PC-9 (cell line): ENCODE results near the gene AFF4. TPM values are rescaled to one million over a fixed set of nuclear protein-coding genes. Genes with fewer than 3 reads are reported as not detected.

Experiments used
- BruUV-seq: library from RNA; stranded (reverse); fragments of 400-500 nt; replicated peaks from 2 replicates; lab custom pipeline; 2021; lab: Mats Ljungman, UMichigan
- CTCF ChIA-PET: fragments of 300-600 bp; sonication (Branson Sonifier 250); formaldehyde crosslinking; loops from one replicate; lab custom pipeline; 2022; ENCODE audit warnings: antibody characterized with exemption; lab: Charles Lee
- POLR2A ChIA-PET: fragments of 300-600 bp; sonication (Branson Sonifier 250); formaldehyde crosslinking; loops from one replicate; lab custom pipeline; 2022; ENCODE audit warnings: antibody characterized with exemption; ENCODE audit not compliant: unreplicated experiment; lab: Charles Lee
- DNase-seq, 2 experiments: peaks; one replicate each; pipeline versions ENCODE4 v3.0.0 to v3.0.0-alpha.2; 2015 to 2022; ENCODE audit warnings: mixed read lengths in 1 of 2
- H2AFZ ChIP-seq: fragments of 200-600 bp; sonication (generic); 2 replicates; pipeline ENCODE4 v1.8.1; 2017; ENCODE audit warnings: antibody characterized with exemption
- H3F3A ChIP-seq: fragments of 200-600 bp; sonication (generic); 2 replicates; pipeline ENCODE4 v1.8.1; 2017; ENCODE audit warnings: antibody characterized with exemption, mild to moderate bottlenecking, low read depth; ENCODE audit not compliant: insufficient read depth
- H3K27ac ChIP-seq: fragments of 200-600 bp; sonication (generic); 2 replicates; pipeline ENCODE4 v1.6.1; 2016; ENCODE audit warnings: mixed run types
- H3K27me3 ChIP-seq: fragments of 200-600 bp; sonication (generic); 2 replicates; pipeline ENCODE4 v1.6.1; 2016; ENCODE audit warnings: low read depth, mixed run types; ENCODE audit not compliant: insufficient read depth
- H3K36me3 ChIP-seq: fragments of 200-600 bp; sonication (generic); 2 replicates; pipeline ENCODE4 v1.6.1; 2016; ENCODE audit warnings: low read depth, mixed run types
- H3K4me1 ChIP-seq: fragments of 200-600 bp; sonication (generic); replicated peaks from 2 replicates; pipeline ENCODE4 v1.6.1; 2016; ENCODE audit warnings: mixed run types; ENCODE audit not compliant: insufficient read depth
- H3K4me2 ChIP-seq: fragments of 200-600 bp; sonication (generic); 2 replicates; pipeline ENCODE4 v1.6.1; 2017; ENCODE audit warnings: mixed run types
- H3K4me3 ChIP-seq: fragments of 200-600 bp; sonication (generic); 2 replicates; pipeline ENCODE4 v1.6.1; 2016; ENCODE audit warnings: mixed run types
- H3K79me2 ChIP-seq: fragments of 200-600 bp; sonication (generic); 2 replicates; pipeline ENCODE4 v1.6.1; 2017; ENCODE audit warnings: low read depth, mixed run types
- H3K9me2 ChIP-seq: fragments of 200-600 bp; sonication (generic); 2 replicates; pipeline ENCODE4 v1.8.1; 2017; ENCODE audit warnings: mild to moderate bottlenecking; ENCODE audit not compliant: insufficient read depth
- H3K9me3 ChIP-seq: fragments of 200-600 bp; sonication (generic); 2 replicates; pipeline ENCODE4 v1.8.1; 2016; ENCODE audit warnings: low read depth; ENCODE audit not compliant: insufficient read depth
- H4K20me1 ChIP-seq: fragments of 200-600 bp; sonication (generic); 2 replicates; pipeline ENCODE4 v1.8.1; 2017; ENCODE audit not compliant: insufficient read depth
- CTCF ChIP-seq: fragments of 200-600 bp; sonication (generic); conservative IDR thresholded peaks from 2 replicates; pipeline ENCODE4 v1.6.1; 2017; ENCODE audit warnings: mixed run types, antibody characterized with exemption, mild to moderate bottlenecking, moderate library complexity
- EZH2 ChIP-seq: fragments of 200-600 bp; sonication (generic); IDR thresholded peaks from 2 replicates; pipeline ENCODE4 v1.8.0; 2017; ENCODE audit warnings: antibody characterized with exemption, low read depth
- intact Hi-C: fragments of 100-400 bp; cut with micrococcal nuclease; formaldehyde crosslinking; loops from one replicate; pipeline ENCODE4 v1.10.0; 2022; ENCODE audit not compliant: unreplicated experiment
- total RNA-seq: library from RNA; stranded (reverse); gene quantifications from 2 replicates; pipeline ENCODE4 v1.2.3, GENCODE V29; 2021

Gene AFF4
- total RNA-seq, 1 experiment from 2014 or later = 59.5 TPM

GRCh38 chr5:132952829-132953228, 10.6 kb downstream of the AFF4 start:
- ChIA-PET CTCF (interaction anchor here (1.1 kb wide), 1 partner anchor 9 kb away, joined by 3 read pairs; no protein-coding TSS in a partner anchor), POLR2A (interaction anchor here (0.6 kb wide), 1 partner anchor 384 kb away, joined by 8 read pairs; no protein-coding TSS in a partner anchor)
- Histone ChIP-seq H3K4me1 (peaks cover 7% of the 10 kb centered on the region; the same call in 1 of the 2 replicates), H3K79me2 (peaks cover 92% of the 10 kb centered on the region), H3K9me3 (no peaks in the 10 kb centered on the region), H3K36me3 (peaks cover 12% of the 10 kb centered on the region), H3K27ac (no peak overlapping the region), H3K4me2 (no peak overlapping the region), H3K4me3 (no peak overlapping the region), H3K9me2 (no peaks in the 10 kb centered on the region), H2AFZ (no peak overlapping the region), H3F3A (peaks cover 14% of the 10 kb centered on the region; the same call in 1 of the 2 replicates), H4K20me1 (peaks cover 64% of the 10 kb centered on the region), H3K27me3 (no peaks in the 10 kb centered on the region)
- BruUV-seq = no TSS peak
- TF ChIP-seq EZH2 = no peak
- no peak for TF ChIP-seq CTCF
- intact Hi-C loops = no loop called here
- DNase-seq = peak in 1 of 2 experiments; percentile 68

- DNase-seq = no peak
- Histone ChIP-seq H3K79me2 (peaks cover 93% of the 10 kb centered on the region), H3K27ac (no peak overlapping the region), H3K4me1 (peaks cover 7% of the 10 kb centered on the region; the same call in 1 of the 2 replicates), H3K4me2 (no peak overlapping the region), H4K20me1 (peaks cover 65% of the 10 kb centered on the region), H3K36me3 (peaks cover 12% of the 10 kb centered on the region), H3K9me2 (no peaks in the 10 kb centered on the region), H3F3A (peaks cover 14% of the 10 kb centered on the region; the same call in 1 of the 2 replicates), H3K27me3 (no peaks in the 10 kb centered on the region), H3K4me3 (no peak overlapping the region), H2AFZ (no peak overlapping the region), H3K9me3 (no peaks in the 10 kb centered on the region)
- TF ChIP-seq EZH2 (no peak), CTCF (no peak)
- BruUV-seq = no TSS peak
- intact Hi-C loops = no loop called here
- ChIA-PET CTCF (no interaction called here), POLR2A (interaction anchor here (0.6 to 0.7 kb wide), 2 partner anchors 309 to 1190 kb away, joined by 3 to 6 read pairs; no protein-coding TSS in a partner anchor)
Observed at GRCh38 chr5:132951897-132952296, 11.5 kb downstream of the AFF4 start.

- no peak overlapping the region for H2AFZ ChIP-seq
- TF ChIP-seq CTCF (no peak), EZH2 (no peak)
- intact Hi-C loops = no loop called here
- peaks cover 14% of the 10 kb centered on the region; the same call in 1 of the 2 replicates for H3F3A ChIP-seq
- no peaks in the 10 kb centered on the region for H3K9me2 ChIP-seq
- H3K36me3 ChIP-seq = 0 out of 2 replicates have a peak, but pooled peaks cover 5% of the 10 kb centered on the region
- H3K4me2 ChIP-seq = no peak overlapping the region
- H3K79me2 ChIP-seq = peaks cover 95% of the 10 kb centered on the region
- ChIA-PET POLR2A (no interaction called here), CTCF (no interaction called here)
- peaks cover 7% of the 10 kb centered on the region; the same call in 1 of the 2 replicates for H3K4me1 ChIP-seq
- no TSS peak for BruUV-seq
- H4K20me1 ChIP-seq = peaks cover 65% of the 10 kb centered on the region
- H3K27me3 ChIP-seq = no peaks in the 10 kb centered on the region
- H3K9me3 ChIP-seq = no peaks in the 10 kb centered on the region
- no peak for DNase-seq
- no peak overlapping the region for H3K4me3 ChIP-seq
- H3K27ac ChIP-seq = no peak overlapping the region
Observed at GRCh38 chr5:132949136-132949535, 14.3 kb downstream of the AFF4 start.
